ENCODE data around the gene PIGR.

Gene PIGR

DNA sequence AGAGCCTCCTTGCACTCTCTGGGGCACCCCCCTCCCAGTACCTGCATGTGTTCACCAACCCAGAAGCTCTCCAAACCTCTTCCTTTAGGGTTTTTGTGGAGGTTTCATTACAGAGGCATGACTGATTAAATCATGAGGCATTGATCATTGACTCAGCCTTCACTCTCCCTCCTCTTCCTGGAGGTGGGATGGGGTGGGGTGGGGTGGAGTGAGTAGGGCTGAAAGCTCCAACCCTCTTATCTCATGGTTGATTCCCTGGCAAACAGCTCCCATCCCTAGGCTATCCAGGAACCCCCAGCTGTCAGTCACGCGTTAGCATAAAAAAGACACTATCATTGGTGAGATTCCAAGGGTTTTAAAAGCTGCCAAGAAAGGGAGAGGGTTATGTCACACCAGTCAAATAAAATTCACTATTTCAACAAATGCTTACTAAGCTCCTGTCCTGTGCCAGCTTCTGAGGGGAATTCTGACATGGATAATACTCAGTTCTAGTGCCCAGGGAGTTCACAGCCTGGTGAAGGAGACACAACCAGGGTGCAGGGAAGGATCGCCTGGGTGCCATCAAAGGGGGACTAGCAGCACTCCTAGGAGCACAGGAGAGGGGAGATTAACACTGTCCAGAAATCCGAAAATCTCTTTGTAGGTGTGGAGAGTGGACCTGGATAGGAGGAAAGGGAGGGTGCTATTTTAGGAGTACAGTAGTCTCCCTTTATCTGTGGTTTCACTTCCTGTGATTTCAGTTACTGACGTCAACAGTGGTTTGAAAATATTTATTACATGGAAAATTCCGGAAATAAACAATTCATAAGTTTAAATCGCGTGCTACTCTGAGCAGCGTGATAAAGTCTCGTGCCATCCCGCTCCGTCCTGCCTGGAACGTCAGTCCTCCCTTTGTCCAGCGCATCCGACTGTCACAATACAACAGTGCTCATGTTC, 55.9 kb downstream of the PIGR start:
- no peak for DNase-seq (ENCODE audit: low read depth)

DNA sequence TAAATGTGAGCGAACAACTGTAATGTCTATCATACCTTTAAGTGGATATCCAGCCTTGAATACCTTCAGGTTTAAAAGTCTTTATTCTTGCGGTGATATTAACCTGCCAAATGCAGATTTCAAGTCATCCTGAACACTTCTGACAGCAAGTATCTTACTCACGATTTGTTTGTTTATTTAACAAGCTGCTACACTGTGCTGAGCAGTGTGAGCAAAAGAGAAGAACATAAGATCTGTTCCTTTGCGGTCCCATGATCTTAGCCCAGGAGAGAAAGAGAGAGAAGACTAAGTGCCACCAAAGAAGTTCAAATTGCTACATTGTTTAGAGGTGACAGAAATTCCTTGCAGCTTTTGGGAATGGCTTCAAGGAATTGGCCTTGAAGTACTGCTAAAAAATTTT, 58.6 kb downstream of the PIGR start:
- no peak for DNase-seq (ENCODE audit: low read depth)

DNA sequence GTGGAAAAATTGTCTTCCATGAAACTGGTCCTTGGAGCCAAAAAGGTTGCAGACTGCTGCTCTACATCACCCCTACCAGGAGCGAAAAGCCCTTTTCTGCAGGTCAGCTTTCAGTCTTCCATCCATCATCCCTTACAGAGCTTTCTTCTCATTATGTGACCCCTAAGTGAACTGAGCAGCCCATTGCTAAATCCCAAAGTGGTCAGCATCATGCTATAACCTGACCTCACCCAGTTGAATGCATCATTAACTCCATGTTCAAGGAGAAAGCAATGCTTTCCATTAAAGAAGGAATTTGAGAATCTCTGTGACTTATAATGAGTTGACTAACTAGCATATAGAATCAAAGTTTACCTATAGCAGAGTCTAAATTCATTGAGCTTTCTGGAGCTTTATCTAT, 59.4 kb downstream of the PIGR start:
- DNase-seq (ENCODE audit: low read depth): no peak

DNA sequence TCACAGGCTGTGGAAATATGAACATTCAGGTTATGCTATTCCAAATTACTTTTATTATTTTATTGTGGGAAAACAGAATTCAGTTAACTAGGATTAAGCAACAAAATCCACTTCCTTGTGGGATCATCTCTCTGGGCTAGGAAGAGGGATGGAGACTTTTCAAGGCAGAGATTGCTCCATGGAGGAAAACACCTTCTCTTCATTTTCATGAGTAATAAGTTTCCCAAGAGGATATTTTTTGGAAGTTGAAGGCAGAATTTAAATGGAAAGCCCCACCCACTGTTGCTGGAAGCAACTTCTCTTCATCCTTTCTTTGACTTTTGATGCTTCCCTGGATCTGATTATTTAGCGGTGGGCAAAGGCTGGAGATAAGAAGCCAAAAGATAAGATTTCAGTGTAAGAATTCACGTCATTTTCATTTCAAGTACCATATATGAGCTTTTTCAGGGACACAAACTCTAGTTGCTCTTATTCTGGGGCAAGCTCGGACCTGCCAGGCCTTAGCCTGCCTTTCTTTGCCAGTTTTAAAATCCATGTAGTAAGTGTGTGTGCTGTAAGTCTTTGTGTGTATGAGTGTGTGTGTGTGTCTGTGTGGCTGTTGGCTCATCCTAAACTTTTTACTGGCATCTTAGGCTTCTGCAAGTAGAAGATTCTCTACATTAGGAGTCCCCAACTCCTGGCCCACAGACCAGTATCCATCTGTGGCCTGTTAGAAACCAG, 60.8 kb downstream of the PIGR start:
- no peak for DNase-seq (ENCODE audit: low read depth)

DNA sequence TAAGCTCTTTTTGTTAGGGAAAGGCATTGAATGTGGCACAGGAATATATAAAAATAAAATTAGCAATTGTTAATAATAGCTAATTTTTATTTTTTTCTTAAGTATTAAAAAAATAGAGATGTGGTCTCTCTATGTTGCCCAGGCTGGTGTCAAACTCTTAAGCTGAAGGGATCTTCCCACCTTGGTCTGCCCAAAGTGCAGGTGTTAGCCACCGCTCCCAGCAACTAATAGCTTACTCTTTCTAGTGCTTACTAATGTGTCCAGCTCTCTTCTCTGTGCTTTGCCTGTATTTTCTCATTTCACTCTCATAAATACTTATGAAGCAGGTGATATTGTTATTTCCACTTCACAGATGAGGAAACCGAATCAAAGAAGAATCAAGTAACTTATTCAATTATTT, 62.4 kb downstream of the PIGR start:
- no peak for DNase-seq (ENCODE audit: low read depth)

DNA sequence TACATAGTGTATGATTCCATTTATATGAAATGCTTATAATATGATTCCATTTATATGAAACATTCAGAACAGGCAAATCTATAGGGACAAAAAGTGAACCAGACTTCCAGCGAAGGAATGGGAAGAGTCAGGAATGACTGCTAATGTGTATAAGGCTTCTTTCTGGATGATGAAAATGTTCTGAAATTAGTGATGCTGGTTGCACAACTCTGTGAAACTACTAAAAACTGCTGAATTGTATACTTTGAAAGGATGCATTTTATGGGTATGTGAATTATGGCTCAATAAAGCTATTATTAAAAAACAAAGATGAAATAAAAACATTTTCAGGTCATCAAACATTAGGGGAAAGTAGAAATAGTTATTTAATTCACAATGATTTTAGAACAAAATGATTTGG, 63.1 kb downstream of the PIGR start:
- DNase-seq (ENCODE audit: low read depth): no peak

DNA sequence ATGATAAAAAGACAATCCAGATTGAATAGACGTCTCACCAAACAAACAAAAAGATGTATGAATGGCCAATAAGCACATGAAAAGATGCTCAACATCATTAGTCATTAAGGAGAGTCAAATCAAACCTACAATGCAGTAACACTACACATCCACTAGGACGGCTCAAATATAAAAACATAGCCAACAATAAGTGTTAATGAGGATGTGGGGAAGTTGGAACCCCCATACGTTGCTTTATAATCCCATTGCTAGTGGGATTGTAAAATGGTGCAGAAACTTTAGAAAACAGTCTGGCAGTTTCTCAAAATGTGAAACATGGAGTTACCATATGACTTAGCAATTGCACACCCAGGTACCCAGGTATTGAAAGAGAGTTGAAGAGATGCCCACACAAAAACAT, 63.7 kb downstream of the PIGR start:
- no peak for DNase-seq (ENCODE audit: low read depth)

DNA sequence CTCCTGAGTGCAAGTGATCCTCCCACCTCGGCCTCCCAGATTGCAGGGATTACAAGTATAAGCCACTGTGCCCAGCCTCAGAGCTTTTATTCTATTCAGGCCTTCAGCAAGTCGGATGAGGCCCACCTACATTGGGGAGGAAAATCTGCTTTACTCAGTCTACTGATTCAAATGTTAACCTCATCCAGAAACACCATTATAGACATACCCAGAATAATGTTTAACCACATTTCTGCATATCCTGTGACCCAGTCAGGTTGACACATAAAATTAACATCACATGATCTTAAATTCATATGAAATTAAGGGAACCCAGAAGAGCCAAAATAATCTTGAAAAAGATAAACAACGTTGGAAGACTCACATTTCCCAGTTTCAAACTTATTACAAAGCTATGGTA, 66.0 kb downstream of the PIGR start:
- no peak for DNase-seq (ENCODE audit: low read depth)

Measured in activated T-helper 1 cell treated with Interleukin-2 at 50 U/mL for 16 hours (primary cell).